Colonic mucosa (tissue), 4 donors: ENCODE measurements around the gene ATG9B. TPM values are rescaled to one million over a fixed set of nuclear protein-coding genes. Genes with fewer than 3 reads are reported as not detected.

Experiments
- DNase-seq: peaks from one replicate; pipeline ENCODE4 v3.0.0-alpha.2; 2020
- H3K27ac ChIP-seq: fragments of 200-600 bp; one replicate; pipeline ENCODE4 v1.8.0; 2021
- H3K27me3 ChIP-seq: fragments of 200-600 bp; one replicate; pipeline ENCODE4 v1.8.0; 2021
- H3K36me3 ChIP-seq: fragments of 200-600 bp; one replicate; pipeline ENCODE4 v1.8.0; 2021
- H3K4me1 ChIP-seq: fragments of 200-600 bp; one replicate; pipeline ENCODE4 v1.8.0; 2021; ENCODE audit warnings: mild to moderate bottlenecking
- H3K4me3 ChIP-seq: fragments of 200-600 bp; one replicate; pipeline ENCODE4 v1.8.0; 2021
- H3K9ac ChIP-seq, 2 donors: one replicate each; pipeline ENCODE4 v1.7.0; 2013; ENCODE audit warnings: control low read depth in 2 of 2, low read depth in 2 of 2, low read length in 2 of 2
- H3K9me3 ChIP-seq: fragments of 200-600 bp; one replicate; pipeline ENCODE4 v1.8.0; 2021
- CTCF ChIP-seq: fragments of 200-600 bp; IDR thresholded peaks from one replicate; pipeline ENCODE4 v1.8.0; 2022; ENCODE audit warnings: antibody characterized with exemption, mild to moderate bottlenecking
- intact Hi-C: fragments of 100-400 bp; cut with DNase I; formaldehyde crosslinking; loops from one replicate; pipeline ENCODE4 v1.14.1; 2022
- total RNA-seq, 2 donors: library from RNA; stranded (reverse); fragmentation: NEBNext Ultra II Directional in 1 of 2; extraction: Animal tissue kit (Norgen Biotek cat#: 25700) in 1 of 2; gene quantifications; one replicate each; pipeline ENCODE4 v1.2.1, GENCODE V29; 2021
- donor health status: healthy.
- donor health status: DM: no; HTN: no; CAD: no.
- donor health status: DM: no; HTN: no; CAD: no.

ATG9B gene
- total RNA-seq, 2 donors from 2014 or later = 0.66 to 1.2 TPM

GRCh38 chr7:151064454-151064853, 40.2 kb upstream of the ATG9B start:
- no peak overlapping the region for H3K9ac ChIP-seq
- no peak overlapping the region for H3K4me3 ChIP-seq
- no peaks in the 10 kb centered on the region for H3K27me3 ChIP-seq
- peaks cover 17% of the 10 kb centered on the region for H3K4me1 ChIP-seq
- no peak for DNase-seq
- H3K36me3 ChIP-seq = peaks cover 1% of the 10 kb centered on the region
- no peak overlapping the region for H3K27ac ChIP-seq
- TF ChIP-seq CTCF = no peak
- intact Hi-C loops = no loop called here
- H3K9me3 ChIP-seq = no peaks in the 10 kb centered on the region

GRCh38 chr7:151063212-151063561, 38.9 kb upstream of the ATG9B start:
- Histone ChIP-seq H3K27me3 (no peaks in the 10 kb centered on the region), H3K4me1 (peaks cover 17% of the 10 kb centered on the region), H3K9me3 (no peaks in the 10 kb centered on the region), H3K9ac (peak overlapping the region in 1 of 2 donors; percentile 26), H3K36me3 (no peaks in the 10 kb centered on the region), H3K4me3 (peak overlapping the region; percentile 37), H3K27ac (peak overlapping the region; percentile 64)
- peak; percentile 56 for DNase-seq
- TF ChIP-seq CTCF = no peak
- intact Hi-C loops = no loop called here

- no peak for TF ChIP-seq CTCF
- no peaks in the 10 kb centered on the region for H3K9me3 ChIP-seq
- H3K27ac ChIP-seq = peak overlapping the region; percentile 64
- peaks cover 17% of the 10 kb centered on the region for H3K4me1 ChIP-seq
- peak overlapping the region; percentile 58 to 71 for H3K9ac ChIP-seq
- peak overlapping the region; percentile 37 for H3K4me3 ChIP-seq
- intact Hi-C loops = no loop called here
- H3K36me3 ChIP-seq = no peaks in the 10 kb centered on the region
- peak; percentile 90 for DNase-seq
- no peaks in the 10 kb centered on the region for H3K27me3 ChIP-seq
Measured at GRCh38 chr7:151062399-151063211, 38.3 kb upstream of the ATG9B start.

- H3K27me3 ChIP-seq = no peaks in the 10 kb centered on the region
- H3K27ac ChIP-seq = no peak overlapping the region
- no peak for DNase-seq
Measured at GRCh38 chr7:151062111-151062398, 37.8 kb upstream of the ATG9B start.

More at GRCh38 chr7:151062111-151062398, 37.8 kb upstream of the ATG9B start:
- Histone ChIP-seq H3K9ac (peak overlapping the region in 1 of 2 donors; percentile 55), H3K9me3 (no peaks in the 10 kb centered on the region), H3K36me3 (no peaks in the 10 kb centered on the region), H3K4me1 (peaks cover 18% of the 10 kb centered on the region), H3K4me3 (no peak overlapping the region)
- no peak for TF ChIP-seq CTCF
- intact Hi-C loops = no loop called here
